HL-60/S4 (cell line): ENCODE measurements around the gene TBC1D5.
"Not testable (repeated sequence)": the region's sequence is repeated elsewhere in the genome, so short reads cannot be mapped to it uniquely, and the experiment has no call there.

Experiments used
- in situ Hi-C: fragments of 300-500 bp; cut with MboI; formaldehyde crosslinking; loops from 2 replicates; pipeline ENCODE4 v1.14.3; 2022; ENCODE audit warnings: low sequenced_read_pairs

The TBC1D5 gene

GRCh38 chr3:17742102-17742879 lies at the start of gene TBC1D5:
Gene TBC1D5 (minus strand): TSS chr3:17742631. CDS start chr3:17508570, 234,061 bp downstream.
- in situ Hi-C loops = no loop called here

GRCh38 chr3:17783426-17783825 lies 41.0 kb upstream of the TBC1D5 start:
- in situ Hi-C loops = no loop called here

- in situ Hi-C loops = no loop called here
Observed at GRCh38 chr3:17782751-17783150, 40.3 kb upstream of the TBC1D5 start.

GRCh38 chr3:17780369-17780768 lies 37.9 kb upstream of the TBC1D5 start:
- in situ Hi-C loops = not testable (repeated sequence)

DNA sequence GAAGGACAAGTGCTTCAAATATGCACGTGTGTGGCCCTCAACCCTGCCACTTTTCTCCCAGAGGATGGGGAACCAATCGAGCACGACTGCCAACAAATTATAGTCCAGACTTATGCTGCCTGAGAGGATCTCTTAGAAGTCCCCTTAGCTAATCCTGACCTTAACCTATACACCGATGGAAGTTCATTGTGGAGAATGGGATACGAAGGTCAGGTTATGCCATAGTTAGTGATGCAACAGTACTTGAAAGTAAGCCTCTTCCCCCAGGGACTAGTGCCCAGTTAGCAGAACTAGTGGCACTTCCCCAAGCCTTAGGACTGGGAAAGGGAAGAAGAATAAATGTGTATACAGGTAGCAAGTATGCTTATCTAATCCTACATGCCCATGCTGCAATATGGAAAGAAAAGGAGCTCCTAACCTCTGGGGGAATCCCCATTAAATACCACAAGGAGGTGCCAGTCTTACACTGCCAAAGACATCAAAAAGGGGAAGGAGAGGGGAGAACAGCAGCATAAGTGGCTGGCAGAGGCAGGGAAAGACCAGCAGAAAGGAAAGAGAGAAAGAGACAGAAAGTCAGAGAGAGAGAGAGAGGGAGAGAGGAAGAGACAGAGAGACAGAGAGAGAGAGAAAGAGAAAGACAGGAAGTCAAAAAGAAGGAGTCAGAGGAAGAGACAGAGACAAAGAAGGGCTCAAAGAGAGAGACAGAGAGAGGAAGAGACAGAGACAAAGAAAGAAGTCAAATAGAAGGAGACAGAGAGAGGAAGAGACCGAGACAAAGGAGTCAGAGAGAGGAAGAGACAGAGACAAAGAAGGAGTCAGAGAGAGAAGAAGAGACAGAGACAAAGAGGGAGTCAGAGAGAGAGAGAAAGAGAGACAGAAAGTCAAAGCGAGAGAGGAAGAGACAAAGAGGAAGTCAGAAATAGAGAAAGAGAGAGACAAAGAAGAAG lies 37.1 kb upstream of the TBC1D5 start:
- in situ Hi-C loops = not testable (repeated sequence)

DNA sequence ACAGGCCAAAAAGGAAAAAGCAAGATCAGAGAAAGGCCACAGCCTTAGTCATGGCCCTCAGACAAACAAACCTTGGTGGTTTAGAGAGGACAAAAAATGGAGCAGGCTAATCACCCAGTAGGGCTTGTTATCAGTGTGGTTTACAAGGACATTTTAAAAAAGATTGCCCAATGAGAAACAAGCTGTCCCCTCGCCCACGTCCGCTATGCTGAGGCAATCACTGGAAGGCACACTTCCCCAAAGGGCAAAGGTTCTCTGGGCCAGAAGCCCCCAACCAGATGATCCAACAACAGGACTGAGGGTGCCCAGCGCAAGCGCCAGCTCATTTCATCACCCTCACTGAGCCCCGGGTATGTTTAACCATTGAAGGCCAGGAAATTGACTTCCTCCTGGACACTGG lies 34.9 kb upstream of the TBC1D5 start:
- in situ Hi-C loops = not testable (repeated sequence)

DNA sequence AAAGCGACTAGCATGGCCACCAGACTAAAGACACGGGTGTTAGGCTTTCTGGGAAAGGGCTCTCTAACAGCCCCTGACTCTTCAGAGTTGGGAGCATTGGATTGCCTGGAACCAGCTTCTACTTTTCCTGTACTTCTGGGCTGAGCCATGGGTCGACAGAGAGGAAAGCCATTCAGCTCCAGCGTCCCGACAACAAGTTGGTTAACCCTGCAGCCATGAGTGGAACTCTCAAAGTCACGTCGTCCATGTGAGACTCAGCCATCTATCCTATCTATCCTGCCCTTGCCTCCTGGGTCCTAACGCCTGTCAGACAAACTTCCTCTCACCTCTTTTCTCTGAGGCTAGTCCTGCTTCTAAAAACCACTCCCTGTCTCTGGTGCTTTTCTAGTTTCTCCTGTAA lies 32.6 kb upstream of the TBC1D5 start:
- in situ Hi-C loops = no loop called here

DNA sequence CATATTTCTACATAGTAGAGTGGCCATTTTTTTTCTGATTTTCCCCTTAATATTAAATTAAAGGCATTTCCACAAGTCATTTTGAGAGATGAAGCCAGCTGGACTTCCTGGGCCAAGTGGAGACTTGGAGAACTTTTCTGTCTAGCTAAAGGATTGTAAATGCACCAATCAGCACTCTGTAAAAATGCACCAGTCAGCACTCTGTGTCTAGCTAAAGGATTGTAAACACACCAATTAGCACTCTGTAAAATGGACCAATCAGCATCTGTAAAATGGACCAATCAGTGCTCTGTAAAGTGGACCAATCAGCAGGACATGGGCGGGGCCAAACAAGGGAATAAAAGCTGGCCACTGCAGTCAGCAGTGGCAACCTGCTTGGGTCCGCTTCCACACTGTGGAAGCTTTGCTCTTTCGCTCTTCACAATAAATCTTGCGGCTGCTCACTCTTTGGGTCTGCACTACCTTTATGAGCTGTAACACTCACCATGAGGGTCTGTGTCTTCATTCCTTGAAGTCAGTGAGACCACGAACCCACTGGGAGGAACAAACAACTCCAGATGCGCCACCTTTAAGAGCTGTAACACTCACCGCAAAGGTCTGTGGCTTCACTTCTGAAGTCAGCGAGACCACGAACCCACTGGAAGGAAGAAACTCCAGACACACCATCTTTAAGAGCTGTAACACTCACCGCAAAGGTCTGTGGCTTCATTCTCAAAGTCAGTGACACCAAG lies 31.9 kb upstream of the TBC1D5 start:
- in situ Hi-C loops = not testable (repeated sequence)

- in situ Hi-C loops = no loop called here
Observed at GRCh38 chr3:17772556-17772955, 30.1 kb upstream of the TBC1D5 start.

DNA sequence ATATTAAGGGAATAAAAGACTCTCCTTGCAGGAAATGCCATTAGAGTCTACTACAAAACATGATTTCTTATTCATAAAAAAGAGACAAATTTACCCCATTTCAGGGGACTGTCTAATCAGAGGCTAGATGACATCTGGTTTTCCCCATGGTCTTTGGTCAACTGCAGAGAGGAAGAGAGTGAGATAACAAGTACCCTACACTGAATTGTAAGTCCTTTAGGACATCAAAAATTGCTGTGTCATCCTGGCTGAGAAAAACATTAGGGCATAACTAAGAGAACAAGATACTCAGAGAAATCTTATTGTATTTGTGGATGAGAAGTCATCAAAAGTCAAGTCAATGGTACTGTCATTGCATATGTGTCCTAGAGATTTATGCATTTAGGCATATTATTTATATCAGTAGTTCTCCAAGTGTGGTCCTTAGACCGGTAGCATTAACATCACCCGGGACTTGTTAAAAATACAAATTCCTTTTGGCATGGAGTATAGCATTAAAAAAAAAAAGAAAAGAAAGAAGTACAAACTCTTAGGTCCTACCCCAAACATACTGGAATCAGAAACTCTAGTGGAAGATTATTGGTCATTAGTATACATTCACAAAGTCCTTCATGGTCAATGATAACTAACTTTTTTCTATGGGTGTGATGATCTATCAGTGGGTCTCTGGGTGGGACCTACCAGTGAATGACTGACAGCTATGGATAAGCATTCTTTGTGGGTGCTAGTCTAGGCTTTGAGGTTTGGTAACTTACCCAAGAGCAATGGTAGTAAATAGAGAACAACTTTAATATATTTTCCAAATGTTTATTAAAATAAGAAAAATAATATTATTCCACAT lies 29.0 kb upstream of the TBC1D5 start:
- in situ Hi-C loops = no loop called here

DNA sequence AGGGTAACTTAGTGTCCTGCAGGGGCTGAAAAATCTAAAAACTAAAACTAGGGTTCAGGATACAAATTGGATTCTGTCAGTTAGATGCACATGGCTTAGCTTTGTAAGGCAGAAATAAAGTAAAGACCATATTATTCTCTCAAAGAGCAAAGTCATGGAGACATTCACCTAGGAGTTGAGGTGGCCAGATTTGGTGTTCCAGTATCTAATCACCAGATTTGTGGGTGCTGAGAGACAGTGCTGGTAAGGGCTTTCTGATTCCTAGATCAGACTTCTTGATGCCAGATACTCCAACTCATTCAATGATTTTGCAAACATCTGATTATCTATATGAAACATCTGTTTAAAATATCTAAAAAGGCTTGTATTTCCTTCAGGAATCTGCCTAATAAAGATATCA lies 28.3 kb upstream of the TBC1D5 start:
- in situ Hi-C loops = no loop called here

DNA sequence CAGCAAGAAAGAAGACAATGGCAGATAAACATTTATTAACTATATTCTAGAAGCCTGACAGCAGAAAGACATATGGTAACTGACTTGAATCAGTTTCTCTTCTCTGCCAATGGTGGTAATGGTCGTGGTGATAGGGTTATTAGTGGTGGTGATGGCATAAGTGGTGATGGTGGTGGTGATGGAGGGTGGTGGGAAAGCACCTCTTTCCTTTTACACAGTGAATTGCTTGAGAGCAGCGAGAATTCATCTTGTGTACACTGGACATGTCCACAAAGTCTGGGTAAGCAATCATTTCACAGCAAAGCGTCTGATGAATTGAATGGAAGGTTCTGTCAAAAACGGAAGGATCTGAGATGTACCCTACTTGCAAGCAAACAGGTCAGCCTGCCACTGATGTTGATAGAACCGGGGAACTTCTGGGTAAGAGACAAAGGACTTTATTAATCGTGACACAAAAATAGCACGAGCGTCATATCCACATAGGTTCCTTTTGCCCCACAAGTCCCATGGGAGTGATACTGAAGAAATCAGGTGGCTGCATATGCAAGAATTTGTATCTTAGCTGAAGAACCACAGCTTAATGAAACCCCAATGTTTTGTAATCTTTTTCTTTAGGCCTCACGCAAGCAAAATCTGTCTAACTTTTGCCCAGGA lies 23.5 kb upstream of the TBC1D5 start:
- in situ Hi-C loops = no loop called here

DNA sequence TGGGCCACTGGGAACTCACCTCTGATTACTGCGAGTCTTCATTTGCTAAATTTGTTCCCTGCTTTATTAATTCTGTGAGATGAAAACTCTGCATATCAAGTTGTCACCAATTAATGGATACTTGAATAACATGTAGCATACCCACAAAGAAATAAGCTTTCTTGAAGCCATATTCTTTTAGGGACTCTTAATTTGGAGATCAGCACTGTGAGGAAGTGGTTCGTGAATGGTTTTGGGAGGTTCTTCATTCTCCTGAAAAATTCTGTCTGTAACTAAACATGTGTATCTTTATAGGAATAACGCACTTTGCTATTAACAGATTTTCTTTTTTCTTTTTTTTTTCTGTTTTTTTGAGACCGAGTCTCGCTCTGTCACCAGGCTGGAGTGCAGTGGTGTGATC lies 19.1 kb upstream of the TBC1D5 start:
- in situ Hi-C loops = no loop called here

DNA sequence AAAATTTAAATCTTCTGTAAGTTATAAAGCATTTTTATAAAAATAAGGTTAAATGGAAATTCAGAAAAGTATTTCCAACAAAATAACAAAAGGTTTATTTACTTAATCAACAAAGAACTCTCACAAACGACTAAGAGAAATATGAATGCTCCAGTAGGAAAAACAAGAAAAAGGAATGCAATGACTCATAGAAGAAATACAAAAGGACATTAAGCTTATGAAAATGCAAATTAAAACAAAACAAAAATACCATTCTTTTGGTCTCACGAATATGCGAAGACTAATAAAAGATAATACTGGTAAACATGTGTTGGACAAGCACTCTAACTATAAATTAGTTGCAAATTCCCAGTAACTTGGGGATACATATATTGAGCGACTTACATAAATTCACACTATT lies 17.5 kb upstream of the TBC1D5 start:
- in situ Hi-C loops = no loop called here

DNA sequence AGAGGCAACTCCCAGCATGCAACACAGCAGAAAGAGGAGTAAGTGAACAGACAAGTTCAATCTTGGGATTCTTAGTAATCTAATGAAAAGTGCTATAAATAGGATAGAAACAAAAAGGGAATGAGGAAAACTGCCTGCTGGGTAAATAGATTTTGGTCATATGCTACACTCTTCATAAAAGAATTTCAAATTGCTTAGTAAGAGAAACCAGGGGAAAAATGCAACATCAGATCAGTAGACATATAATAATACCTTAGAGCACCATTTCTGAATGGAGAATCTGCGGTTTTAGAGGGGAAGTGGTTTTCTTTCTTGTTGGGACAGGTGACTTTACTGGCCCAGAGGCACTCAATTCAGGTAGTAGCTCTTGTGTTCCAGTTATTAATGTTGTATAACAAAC lies 13.4 kb upstream of the TBC1D5 start:
- in situ Hi-C loops = no loop called here

DNA sequence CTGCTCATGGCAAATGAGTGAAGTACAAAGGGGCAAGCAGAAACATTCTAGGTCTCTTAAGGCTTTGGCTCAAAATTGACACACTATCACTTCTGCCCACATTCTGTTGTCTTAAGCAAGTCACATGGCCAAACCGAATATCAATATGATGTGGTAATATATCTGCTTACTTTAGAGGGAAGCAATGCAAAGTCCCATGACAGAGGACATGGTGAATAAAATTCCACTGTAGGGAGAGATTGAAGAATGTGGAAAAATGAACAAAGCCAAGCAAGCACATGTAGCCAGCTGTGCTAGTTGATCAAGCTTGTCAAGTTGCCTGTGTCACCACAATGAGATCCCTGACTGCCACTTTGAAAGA lies 11.2 kb upstream of the TBC1D5 start:
- in situ Hi-C loops = no loop called here

DNA sequence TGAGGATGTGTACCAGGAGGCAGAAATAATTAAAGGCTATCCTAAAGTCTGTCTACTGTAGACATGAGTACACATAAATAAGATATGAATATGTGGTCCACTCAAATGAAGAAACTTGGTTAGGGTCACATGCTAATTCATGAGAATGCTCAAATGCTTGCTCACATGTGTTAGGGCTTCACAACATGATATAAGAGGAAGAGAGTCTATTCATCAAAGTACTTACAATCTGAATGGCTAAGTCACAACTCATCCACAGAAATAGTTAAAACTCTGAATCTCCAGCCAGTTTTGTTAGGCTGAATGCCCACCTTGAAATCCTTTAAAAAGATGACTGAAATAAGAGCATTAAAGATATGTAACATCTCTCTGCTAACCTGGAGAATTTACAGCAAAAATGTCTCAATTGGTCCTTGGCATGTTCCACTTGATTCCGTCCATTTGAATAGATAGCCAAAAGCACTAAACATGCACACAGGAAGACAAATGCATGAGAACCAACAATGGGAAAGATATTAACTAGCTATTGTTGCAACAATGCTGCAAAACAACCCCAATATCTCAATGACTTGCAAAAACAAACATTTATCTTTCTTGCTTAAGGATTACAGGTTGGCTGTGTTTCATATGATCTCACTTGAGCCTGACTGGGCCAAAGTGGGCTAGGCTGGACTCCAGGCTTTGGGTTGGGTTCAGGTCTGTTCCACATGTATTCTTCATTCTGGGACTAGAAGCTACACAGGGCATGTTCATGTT lies 10.6 kb upstream of the TBC1D5 start:
- in situ Hi-C loops = no loop called here

DNA sequence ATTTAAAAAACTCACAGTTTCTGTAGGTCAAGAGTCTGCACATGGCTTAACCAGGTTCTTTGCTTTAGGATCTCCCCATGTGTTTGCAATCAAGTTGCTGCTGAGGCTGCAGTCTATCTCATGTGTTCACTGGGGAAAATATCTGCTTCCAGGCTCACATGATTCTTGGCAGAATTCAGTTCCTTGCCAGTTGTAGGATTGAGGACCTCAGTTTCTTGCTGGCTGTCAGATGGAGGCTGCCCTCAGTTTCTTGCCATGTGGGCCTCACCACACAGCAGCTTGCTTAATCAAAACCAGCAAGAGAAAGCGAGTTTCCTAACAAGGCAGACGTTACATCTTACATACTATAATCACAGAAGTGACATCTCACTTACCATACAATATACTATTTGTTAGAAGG lies 10.0 kb upstream of the TBC1D5 start:
- in situ Hi-C loops = no loop called here

- in situ Hi-C loops = no loop called here
Observed at GRCh38 chr3:17749705-17750293, 7.4 kb upstream of the TBC1D5 start.
